Stomach smooth muscle (tissue), 2 donors: Measurements from ENCODE around the gene CES1.
"Not testable (repeated sequence)": the region's sequence is repeated elsewhere in the genome, so short reads cannot be mapped to it uniquely, and the experiment has no call there.

Experiments
- H3K27ac ChIP-seq: one replicate; pipeline ENCODE4 v1.7.0; 2013; ENCODE audit warnings: mild to moderate bottlenecking, low read length, inconsistent platforms
- H3K27me3 ChIP-seq, 2 donors: one replicate each; pipeline ENCODE4 v1.7.0; 2013; ENCODE audit warnings: low read length in 2 of 2; ENCODE audit not compliant: insufficient read depth in 2 of 2, control insufficient read depth in 1 of 2
- H3K36me3 ChIP-seq, 2 donors: one replicate each; pipeline ENCODE4 v1.7.0; 2013; ENCODE audit warnings: low read length in 2 of 2; ENCODE audit not compliant: control insufficient read depth in 2 of 2, insufficient read depth in 2 of 2
- H3K4me1 ChIP-seq: one replicate; pipeline ENCODE4 v1.7.0; 2013; ENCODE audit warnings: low read length; ENCODE audit not compliant: control insufficient read depth, insufficient read depth
- H3K4me3 ChIP-seq, 2 donors: one replicate each; pipeline ENCODE4 v1.7.0; 2013; ENCODE audit warnings: low read length in 2 of 2
- H3K9ac ChIP-seq, 2 donors: one replicate each; pipeline ENCODE4 v1.7.0; 2013; ENCODE audit warnings: low read length in 2 of 2, mild to moderate bottlenecking in 1 of 2
- H3K9me3 ChIP-seq, 2 donors: one replicate each; pipeline ENCODE4 v1.7.0; 2013; ENCODE audit warnings: low read length in 2 of 2; ENCODE audit not compliant: control insufficient read depth in 2 of 2
- donor health status: healthy.
- donor health status: Pancreatic carcinoma.

CES1 gene

GRCh38 chr16:55832773-55833691, at the start of gene CES1:
Gene CES1, minus strand, starts transcription at chr16:55833096. Its CDS starts 41 bp downstream, at chr16:55833055.
- H3K27me3 ChIP-seq, result no peaks in the 10 kb centered on the region
- peak within 1 kb of the TSS; percentile 45 to 68 for H3K9ac ChIP-seq
- H3K9me3 ChIP-seq, result no peaks in the 10 kb centered on the region
- no peaks in the 10 kb centered on the region for H3K36me3 ChIP-seq
- H3K4me1 ChIP-seq, result peaks cover 6% of the 10 kb centered on the region
- peak within 1 kb of the TSS in 1 of 2 donors; percentile 65 for H3K4me3 ChIP-seq
- peak within 1 kb of the TSS; percentile 71 for H3K27ac ChIP-seq

GRCh38 chr16:55876854-55877253, 44.0 kb upstream of the CES1 start:
- H3K4me1 ChIP-seq, result no peaks in the 10 kb centered on the region
- H3K27me3 ChIP-seq, result peaks cover 0 to 4% of the 10 kb centered on the region in 2 donors
- peaks cover 0 to 7% of the 10 kb centered on the region in 2 donors for H3K9me3 ChIP-seq
- no peak overlapping the region for H3K27ac ChIP-seq
- H3K36me3 ChIP-seq, result no peaks in the 10 kb centered on the region
- H3K9ac ChIP-seq, result no peak overlapping the region
- no peak overlapping the region for H3K4me3 ChIP-seq

- no peaks in the 10 kb centered on the region for H3K36me3 ChIP-seq
- H3K9ac ChIP-seq, result no peak within 1 kb of the TSS
- H3K4me1 ChIP-seq, result no peaks in the 10 kb centered on the region
- no peak within 1 kb of the TSS for H3K4me3 ChIP-seq
- no peak within 1 kb of the TSS for H3K27ac ChIP-seq
- peaks cover 0 to 4% of the 10 kb centered on the region in 2 donors for H3K9me3 ChIP-seq
- peaks cover 0 to under 1% of the 10 kb centered on the region in 2 donors for H3K27me3 ChIP-seq
Measured at GRCh38 chr16:55875273-55875672, 42.4 kb upstream of the CES1 start, which contains the start of gene CES5A. Gene CES5A, minus strand, starts transcription at chr16:55875373. Its CDS starts 152 bp downstream, at chr16:55875221.

GRCh38 chr16:55873122-55873521, 40.2 kb upstream of the CES1 start:
- H3K27me3 ChIP-seq, result no peaks in the 10 kb centered on the region

GRCh38 chr16:55872130-55872529, 39.2 kb upstream of the CES1 start:
- Histone ChIP-seq H3K9me3 (no peaks in the 10 kb centered on the region), H3K27me3 (no peaks in the 10 kb centered on the region), H3K4me1 (no peaks in the 10 kb centered on the region), H3K27ac (no peak overlapping the region), H3K36me3 (no peaks in the 10 kb centered on the region), H3K4me3 (no peak overlapping the region), H3K9ac (no peak overlapping the region)

More at GRCh38 chr16:55873122-55873521, 40.2 kb upstream of the CES1 start:
- Histone ChIP-seq H3K27ac (no peak overlapping the region), H3K9me3 (no peaks in the 10 kb centered on the region), H3K4me1 (no peaks in the 10 kb centered on the region), H3K4me3 (no peak overlapping the region), H3K36me3 (no peaks in the 10 kb centered on the region), H3K9ac (no peak overlapping the region)

GRCh38 chr16:55871411-55872038, 38.6 kb upstream of the CES1 start:
- Histone ChIP-seq H3K27me3 (no peaks in the 10 kb centered on the region), H3K4me1 (no peaks in the 10 kb centered on the region), H3K36me3 (no peaks in the 10 kb centered on the region), H3K9ac (no peak overlapping the region), H3K4me3 (no peak overlapping the region), H3K27ac (no peak overlapping the region), H3K9me3 (no peaks in the 10 kb centered on the region)

- H3K4me1 ChIP-seq, result no peaks in the 10 kb centered on the region
- H3K4me3 ChIP-seq, result no peak overlapping the region
- H3K27ac ChIP-seq, result no peak overlapping the region
- no peaks in the 10 kb centered on the region for H3K9me3 ChIP-seq
- H3K9ac ChIP-seq, result no peak overlapping the region
- H3K27me3 ChIP-seq, result no peaks in the 10 kb centered on the region
- H3K36me3 ChIP-seq, result no peaks in the 10 kb centered on the region
Measured at GRCh38 chr16:55868980-55869379, 36.1 kb upstream of the CES1 start.

GRCh38 chr16:55868137-55868536, 35.2 kb upstream of the CES1 start:
- no peak overlapping the region for H3K4me3 ChIP-seq
- H3K36me3 ChIP-seq, result no peaks in the 10 kb centered on the region
- no peak overlapping the region for H3K9ac ChIP-seq
- H3K27ac ChIP-seq, result no peak overlapping the region
- H3K27me3 ChIP-seq, result no peaks in the 10 kb centered on the region
- H3K9me3 ChIP-seq, result no peaks in the 10 kb centered on the region
- no peaks in the 10 kb centered on the region for H3K4me1 ChIP-seq

GRCh38 chr16:55861288-55861687, 28.4 kb upstream of the CES1 start:
- no peak overlapping the region for H3K9ac ChIP-seq
- peaks cover 0 to 2% of the 10 kb centered on the region in 2 donors for H3K27me3 ChIP-seq
- no peaks in the 10 kb centered on the region for H3K4me1 ChIP-seq
- H3K36me3 ChIP-seq, result no peaks in the 10 kb centered on the region
- H3K9me3 ChIP-seq, result no peaks in the 10 kb centered on the region
- H3K4me3 ChIP-seq, result no peak overlapping the region
- H3K27ac ChIP-seq, result no peak overlapping the region

- H3K36me3 ChIP-seq, H3K9me3 ChIP-seq, H3K27me3 ChIP-seq, H3K9ac ChIP-seq, H3K27ac ChIP-seq, H3K4me3 ChIP-seq, H3K4me1 ChIP-seq: not testable (repeated sequence)
Measured at GRCh38 chr16:55857650-55858049, 24.8 kb upstream of the CES1 start.

- Histone ChIP-seq H3K4me1 (no peaks in the 10 kb centered on the region), H3K9ac (no peak overlapping the region), H3K9me3 (no peaks in the 10 kb centered on the region), H3K27me3 (no peaks in the 10 kb centered on the region), H3K36me3 (no peaks in the 10 kb centered on the region), H3K4me3 (no peak overlapping the region), H3K27ac (no peak overlapping the region)
Measured at GRCh38 chr16:55856950-55857349, 24.1 kb upstream of the CES1 start.
